GM21360 (cell line): ENCODE data around the gene BRD7.

Experiments
- ATAC-seq: cut with Tn5 transposase; IDR thresholded peaks from one replicate; pipeline ENCODE4 v1.9.1; 2021; ENCODE audit warnings: mild to moderate bottlenecking, moderate library complexity; ENCODE audit not compliant: unreplicated experiment

The BRD7 gene

GRCh38 chr16:50323335-50324011, 45.3 kb downstream of the BRD7 start:
- ATAC-seq, result no peak

GRCh38 chr16:50322333-50322732, 46.5 kb downstream of the BRD7 start:
- ATAC-seq, result no peak

GRCh38 chr16:50320310-50320709, 48.5 kb downstream of the BRD7 start:
- ATAC-seq, result no peak

GRCh38 chr16:50318796-50319578, 49.8 kb downstream of the BRD7 start:
- no peak for ATAC-seq

- no peak for ATAC-seq
Measured at GRCh38 chr16:50316848-50317630, 51.7 kb downstream of the BRD7 start.

- no peak for ATAC-seq
Measured at GRCh38 chr16:50316102-50316847, 52.5 kb downstream of the BRD7 start.

GRCh38 chr16:50315346-50315997, 53.3 kb downstream of the BRD7 start:
- no peak for ATAC-seq

GRCh38 chr16:50314665-50315064, 54.1 kb downstream of the BRD7 start:
- ATAC-seq, result no peak

GRCh38 chr16:50313596-50314478, 55.0 kb downstream of the BRD7 start:
- no peak for ATAC-seq

- no peak for ATAC-seq
Measured at GRCh38 chr16:50311891-50312501, 56.8 kb downstream of the BRD7 start.

GRCh38 chr16:50311134-50311528, 57.7 kb downstream of the BRD7 start:
- no peak for ATAC-seq

- ATAC-seq, result no peak
Measured at GRCh38 chr16:50310308-50311133, 58.3 kb downstream of the BRD7 start.

- no peak for ATAC-seq
Measured at GRCh38 chr16:50309527-50310307, 59.1 kb downstream of the BRD7 start.

- ATAC-seq, result no peak
Measured at GRCh38 chr16:50309156-50309526, 59.6 kb downstream of the BRD7 start.

- no peak for ATAC-seq
Measured at GRCh38 chr16:50308237-50308965, 60.4 kb downstream of the BRD7 start.

GRCh38 chr16:50306287-50306686, 62.5 kb downstream of the BRD7 start:
- no peak for ATAC-seq
